Left lung (tissue), 10 donors: ENCODE measurements around the gene CLCN2. TPM values are rescaled to one million over a fixed set of nuclear protein-coding genes. Genes with fewer than 3 reads are reported as not detected.

Source experiments
- ATAC-seq: fragments of 200-7000 bp; cut with Tn5 transposase; one replicate; pipeline ENCODE4 v1.9.1; 2020; ENCODE audit warnings: moderate library complexity
- DNase-seq, 4 donors: peaks; one replicate each; pipeline ENCODE4 v3.0.0-alpha.2; 2013 to 2020
- H3K27ac ChIP-seq, 2 donors: fragments of 200-600 bp; sonication (generic) in 1 of 2; one replicate each; pipeline versions ENCODE4 v1.5.0 to v1.8.0; 2020 to 2021
- H3K27me3 ChIP-seq, 2 donors: fragments of 200-600 bp; sonication (generic) in 1 of 2; one replicate each; pipeline versions ENCODE4 v1.5.0 to v1.8.0; 2020 to 2021
- H3K36me3 ChIP-seq, 2 donors: fragments of 200-600 bp; sonication (generic) in 1 of 2; one replicate each; pipeline versions ENCODE4 v1.5.0 to v1.8.0; 2020 to 2021
- H3K4me1 ChIP-seq, 2 donors: fragments of 200-600 bp; one replicate each; pipeline ENCODE4 v1.8.0; 2021
- H3K4me3 ChIP-seq, 2 donors: fragments of 200-600 bp; sonication (generic) in 1 of 2; one replicate each; pipeline versions ENCODE4 v1.5.0 to v1.8.0; 2020 to 2021; ENCODE audit warnings: mild to moderate bottlenecking in 1 of 2
- H3K9me3 ChIP-seq, 2 donors: fragments of 200-600 bp; sonication (generic) in 1 of 2; one replicate each; pipeline versions ENCODE4 v1.5.0 to v1.8.0; 2020 to 2021
- intact Hi-C, 2 donors: fragments of 100-400 bp; cut with DNase I; formaldehyde crosslinking; loops; one replicate each; pipeline versions ENCODE4 v1.11.2 to v1.14.2; 2022
- polyA plus RNA-seq, 6 donors: library from polyadenylated mRNA; unstranded; fragments of 120-200 nt; gene quantifications; one replicate each; pipeline ENCODE4 v1.2.1, GENCODE V29; 2013; ENCODE audit not compliant: insufficient read length in 6 of 6
- total RNA-seq, 2 donors: library from RNA; stranded (reverse); fragmentation: NEBNext Ultra II Directional; extraction: Animal tissue kit (Norgen Biotek cat#: 25700); gene quantifications; one replicate each; pipeline ENCODE4 v1.2.1, GENCODE V29; 2021
- TF ChIP-seq, protein P1 (sequence below), 2 donors: fragments of 200-600 bp; sonication (generic) in 1 of 2; IDR thresholded peaks; one replicate each; pipeline versions ENCODE4 v1.5.0 to v1.8.0; 2021; ENCODE audit warnings: antibody characterized with exemption in 2 of 2
- donor health status: DM: no; HTN: yes; CAD: no.
- donor health status: DM: no; HTN: no; CAD: no.

Gene CLCN2
- total and polyA plus RNA-seq, 8 donors: 4.4 to 12.0 (median 10.1) TPM

DNA sequence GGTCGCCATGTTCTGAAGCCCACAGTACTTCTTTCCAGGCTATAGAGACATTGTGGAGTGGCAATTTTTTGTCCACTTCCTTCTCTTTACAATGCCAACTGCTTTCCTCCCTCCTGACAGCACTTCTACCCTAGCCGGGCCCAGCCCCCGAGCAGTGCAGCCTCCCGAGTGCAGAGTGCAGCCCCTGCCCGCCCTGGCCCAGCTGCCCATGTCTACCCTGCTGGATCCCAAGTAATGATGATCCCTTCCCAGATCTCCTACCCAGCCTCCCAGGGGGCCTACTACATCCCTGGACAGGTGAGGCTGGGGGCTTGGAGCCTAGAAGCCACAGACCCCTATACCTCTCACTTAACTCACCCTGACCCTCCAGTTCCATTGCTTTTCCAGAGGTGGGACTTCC, 44.2 kb downstream of the CLCN2 start:
- Histone ChIP-seq H3K4me3 (peak overlapping the region in 1 of 2 donors; percentile 89), H3K9me3 (no peaks in the 10 kb centered on the region), H3K4me1 (peaks cover 36 to 73% of the 10 kb centered on the region in 2 donors), H3K27me3 (no peaks in the 10 kb centered on the region), H3K36me3 (peaks cover 3 to 56% of the 10 kb centered on the region in 2 donors), H3K27ac (peak overlapping the region in 1 of 2 donors; percentile 88)
- DNase-seq (no peak), ATAC-seq (no peak)
- TF ChIP-seq, protein P1, sequence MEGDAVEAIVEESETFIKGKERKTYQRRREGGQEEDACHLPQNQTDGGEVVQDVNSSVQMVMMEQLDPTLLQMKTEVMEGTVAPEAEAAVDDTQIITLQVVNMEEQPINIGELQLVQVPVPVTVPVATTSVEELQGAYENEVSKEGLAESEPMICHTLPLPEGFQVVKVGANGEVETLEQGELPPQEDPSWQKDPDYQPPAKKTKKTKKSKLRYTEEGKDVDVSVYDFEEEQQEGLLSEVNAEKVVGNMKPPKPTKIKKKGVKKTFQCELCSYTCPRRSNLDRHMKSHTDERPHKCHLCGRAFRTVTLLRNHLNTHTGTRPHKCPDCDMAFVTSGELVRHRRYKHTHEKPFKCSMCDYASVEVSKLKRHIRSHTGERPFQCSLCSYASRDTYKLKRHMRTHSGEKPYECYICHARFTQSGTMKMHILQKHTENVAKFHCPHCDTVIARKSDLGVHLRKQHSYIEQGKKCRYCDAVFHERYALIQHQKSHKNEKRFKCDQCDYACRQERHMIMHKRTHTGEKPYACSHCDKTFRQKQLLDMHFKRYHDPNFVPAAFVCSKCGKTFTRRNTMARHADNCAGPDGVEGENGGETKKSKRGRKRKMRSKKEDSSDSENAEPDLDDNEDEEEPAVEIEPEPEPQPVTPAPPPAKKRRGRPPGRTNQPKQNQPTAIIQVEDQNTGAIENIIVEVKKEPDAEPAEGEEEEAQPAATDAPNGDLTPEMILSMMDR (IDR thresholded peaks at IDR 0.05): no peak
- intact Hi-C loops: no loop called here

DNA sequence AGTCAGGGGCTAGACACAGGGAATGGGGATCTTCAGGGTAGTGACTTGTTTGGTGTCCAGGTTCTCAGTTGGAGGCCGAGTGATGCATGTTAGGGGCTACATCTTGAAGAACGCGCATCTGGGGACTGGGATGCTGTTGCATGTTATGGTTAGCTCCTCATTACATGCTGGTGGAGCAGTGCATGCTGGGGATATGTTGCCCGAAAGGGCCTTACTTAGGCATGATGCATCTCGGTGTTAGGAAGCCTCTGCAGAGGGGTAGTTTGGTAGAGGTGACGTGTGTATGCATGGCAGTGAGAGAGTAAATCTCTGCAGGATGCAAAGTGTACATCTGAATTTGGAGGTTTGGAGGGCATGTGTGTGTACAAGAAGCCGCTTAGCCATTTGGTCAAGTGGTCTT, 44.6 kb downstream of the CLCN2 start:
- H3K36me3 ChIP-seq: peaks cover 0 to 52% of the 10 kb centered on the region in 2 donors
- H3K9me3 ChIP-seq: no peaks in the 10 kb centered on the region
- TF ChIP-seq, protein P1 (IDR thresholded peaks at IDR 0.05): no peak
- intact Hi-C loops: no loop called here
- peaks cover 36 to 69% of the 10 kb centered on the region in 2 donors for H3K4me1 ChIP-seq
- ATAC-seq: no peak
- no peaks in the 10 kb centered on the region for H3K27me3 ChIP-seq
- DNase-seq: no peak
- peak overlapping the region in 1 of 2 donors; percentile 91 for H3K27ac ChIP-seq
- H3K4me3 ChIP-seq: peak overlapping the region in 1 of 2 donors; percentile 89

DNA sequence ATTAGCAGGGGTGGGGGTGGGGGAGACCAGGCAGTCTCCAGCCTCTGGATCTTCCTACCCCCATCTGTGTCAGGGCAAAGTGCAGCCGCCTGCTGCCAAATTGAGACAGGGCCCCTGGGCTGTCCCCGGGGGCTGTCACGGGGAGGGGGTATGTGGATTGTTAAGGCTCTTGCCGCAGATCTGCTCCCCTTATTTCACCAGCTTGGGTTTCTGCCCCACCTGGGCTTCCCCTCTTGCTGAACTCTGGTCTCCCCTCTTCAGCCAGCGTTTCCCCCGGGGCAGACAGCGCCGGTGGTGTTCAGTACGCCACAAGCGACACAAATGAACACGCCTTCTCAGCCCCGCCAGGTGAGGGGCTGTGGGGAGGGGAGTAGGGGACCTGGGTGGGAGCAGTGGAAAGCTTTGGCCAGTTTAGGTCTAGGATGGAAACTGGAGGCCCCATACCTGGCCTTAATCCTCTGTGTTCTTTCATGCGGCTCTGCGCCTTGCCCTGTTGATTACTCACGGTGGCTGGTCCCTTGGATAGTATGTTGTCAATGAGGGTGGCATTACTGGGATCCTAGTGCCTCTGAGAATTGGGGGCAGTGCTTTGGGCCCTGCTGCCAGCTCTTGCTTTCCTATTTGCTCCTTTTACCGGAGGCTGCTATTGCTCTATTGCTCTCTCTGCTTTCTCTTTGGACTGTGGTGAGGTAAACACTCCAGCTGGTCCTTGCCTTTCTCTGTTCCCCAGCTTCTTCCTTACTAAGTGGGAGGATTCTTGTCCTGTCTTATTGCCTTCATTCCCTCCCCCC, 45.3 kb downstream of the CLCN2 start:
- intact Hi-C loops: no loop called here
- no peaks in the 10 kb centered on the region for H3K9me3 ChIP-seq
- peaks cover 0 to 45% of the 10 kb centered on the region in 2 donors for H3K36me3 ChIP-seq
- no peaks in the 10 kb centered on the region for H3K27me3 ChIP-seq
- H3K4me3 ChIP-seq: peak overlapping the region; percentile 70 to 89
- no peak for ATAC-seq
- TF ChIP-seq, protein P1 (IDR thresholded peaks at IDR 0.05): no peak
- no peak for DNase-seq
- peak overlapping the region; percentile 91 to 92 for H3K27ac ChIP-seq
- H3K4me1 ChIP-seq: peaks cover 36 to 62% of the 10 kb centered on the region in 2 donors

DNA sequence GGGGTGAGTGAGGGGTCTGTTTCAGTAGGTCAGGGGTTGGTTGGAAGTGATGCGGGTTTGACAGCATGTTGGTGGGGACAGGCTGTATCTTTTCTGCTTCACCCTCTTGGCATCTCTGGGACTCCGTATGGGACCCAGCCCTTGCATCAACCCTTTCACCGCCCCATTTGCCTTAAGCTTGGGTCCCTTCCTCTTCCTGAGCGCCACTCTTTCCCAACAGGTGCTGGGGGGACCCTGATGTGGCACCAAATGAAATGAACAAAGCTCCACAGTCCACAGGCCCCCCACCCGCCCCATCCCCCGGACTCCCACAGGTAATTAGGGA, 45.9 kb downstream of the CLCN2 start:
- ATAC-seq (no peak), DNase-seq (no peak)
- Histone ChIP-seq H3K4me1 (peaks cover 35 to 56% of the 10 kb centered on the region in 2 donors), H3K9me3 (no peaks in the 10 kb centered on the region), H3K4me3 (peak overlapping the region; percentile 70 to 89), H3K27ac (peak overlapping the region; percentile 91 to 92), H3K27me3 (no peaks in the 10 kb centered on the region), H3K36me3 (peaks cover 0 to 39% of the 10 kb centered on the region in 2 donors)
- TF ChIP-seq, protein P1 (IDR thresholded peaks at IDR 0.05): no peak
- intact Hi-C loops: no loop called here

DNA sequence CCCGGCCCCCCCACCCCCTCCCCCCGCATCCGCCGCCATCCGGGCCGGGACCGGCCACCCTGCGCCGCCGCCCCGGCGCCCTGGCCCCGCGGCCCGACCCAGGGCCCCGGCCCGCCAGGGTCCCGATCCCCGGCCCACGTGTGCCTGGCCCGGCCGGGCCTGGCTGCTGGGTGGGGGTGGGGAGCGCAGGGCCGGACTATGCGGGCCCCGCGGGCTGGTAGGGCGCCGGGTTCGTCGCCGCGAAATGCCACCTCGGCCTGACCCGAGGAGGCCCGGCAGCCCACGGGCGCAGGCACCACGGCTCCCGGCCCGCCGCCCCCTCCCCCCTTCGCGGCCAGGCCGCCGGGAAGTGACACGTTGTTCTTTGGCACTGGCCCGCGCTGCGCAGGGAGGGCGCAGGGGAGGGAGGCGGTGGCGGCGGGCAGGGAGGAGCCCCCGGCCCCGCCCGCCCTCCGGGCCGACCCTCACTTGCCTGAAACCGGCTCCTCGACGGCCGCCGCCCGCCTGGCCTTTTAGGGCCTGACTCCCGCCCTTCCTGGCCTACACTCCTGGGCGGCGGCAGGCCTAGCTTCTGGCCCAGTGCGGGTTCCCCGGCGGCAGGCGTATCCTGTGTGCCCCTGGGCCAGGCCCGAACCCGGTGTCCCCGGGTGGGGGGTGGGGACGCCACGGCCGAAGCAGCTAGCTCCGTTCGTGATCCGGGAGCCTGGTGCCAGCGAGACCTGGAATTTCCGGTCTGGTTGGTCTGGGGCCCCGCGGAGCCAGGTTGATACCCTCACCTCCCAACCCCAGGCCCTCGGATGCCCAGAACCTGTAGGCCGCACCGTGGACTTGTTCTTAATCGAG, 46.5 kb downstream of the CLCN2 start:
- intact Hi-C loops: no loop called here
- H3K27me3 ChIP-seq: no peaks in the 10 kb centered on the region
- DNase-seq (peak; percentile 73 to 92 (median 84)), ATAC-seq (peak; percentile 64)
- TF ChIP-seq, protein P1 (IDR thresholded peaks at IDR 0.05): no peak
- H3K4me1 ChIP-seq: peaks cover 30 to 51% of the 10 kb centered on the region in 2 donors
- peak overlapping the region; percentile 70 to 89 for H3K4me3 ChIP-seq
- H3K9me3 ChIP-seq: no peaks in the 10 kb centered on the region
- peaks cover 0 to 40% of the 10 kb centered on the region in 2 donors for H3K36me3 ChIP-seq
- H3K27ac ChIP-seq: peak overlapping the region; percentile 91 to 92
